Effector memory CD4-positive, alpha-beta T cell (primary cell): Measurements from ENCODE around the gene FSHR.

Experiments used
- DNase-seq, 3 donors: peaks; one replicate each; pipeline ENCODE4 v3.0.0-alpha.2; 2020
- H3K27ac ChIP-seq: 2 replicates; pipeline ENCODE4 v1.7.0; 2013; ENCODE audit warnings: mild to moderate bottlenecking, low read length, moderate library complexity; ENCODE audit not compliant: insufficient read depth, poor library complexity, severe bottlenecking
- H3K27me3 ChIP-seq: replicated peaks from 2 replicates; pipeline ENCODE4 v1.7.0; 2013; ENCODE audit warnings: mild to moderate bottlenecking, low read length; ENCODE audit not compliant: insufficient read depth, control insufficient read depth, poor library complexity, severe bottlenecking
- H3K36me3 ChIP-seq: 2 replicates; pipeline ENCODE4 v1.7.0; 2013; ENCODE audit warnings: mild to moderate bottlenecking, low read length, moderate library complexity; ENCODE audit not compliant: control insufficient read depth, insufficient read depth
- H3K4me1 ChIP-seq: 2 replicates; pipeline ENCODE4 v1.7.0; 2013; ENCODE audit warnings: low read length, mild to moderate bottlenecking; ENCODE audit not compliant: control insufficient read depth, insufficient read depth, poor library complexity, severe bottlenecking
- H3K4me3 ChIP-seq: 2 replicates; pipeline ENCODE4 v1.7.0; 2013; ENCODE audit warnings: low read length, low read depth, mild to moderate bottlenecking; ENCODE audit not compliant: insufficient read depth, poor library complexity, severe bottlenecking
- H3K9me3 ChIP-seq: 2 replicates; pipeline ENCODE4 v1.7.0; 2013; ENCODE audit warnings: mild to moderate bottlenecking, low read length, moderate library complexity; ENCODE audit not compliant: control insufficient read depth

The FSHR gene

DNA sequence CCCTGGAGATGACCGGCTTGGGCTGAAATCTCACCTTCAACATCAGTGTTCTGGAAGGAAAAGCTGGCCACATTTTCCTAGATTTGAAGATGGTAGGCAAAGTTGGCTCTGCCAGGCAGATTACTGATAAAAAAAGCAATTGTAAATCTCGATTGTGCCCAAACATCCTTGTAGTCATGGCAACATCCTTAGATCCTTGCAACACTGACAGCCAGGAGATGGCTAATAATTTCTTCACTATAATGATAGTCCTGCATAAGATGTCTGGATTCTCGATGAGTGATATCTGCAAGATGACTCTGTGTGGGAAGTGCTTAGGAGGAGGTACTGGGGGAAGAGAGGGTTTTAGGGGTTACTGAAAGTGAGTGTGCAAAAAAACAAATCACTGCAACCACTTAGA, 149.1 kb downstream of the FSHR start:
- no peak overlapping the region for H3K4me3 ChIP-seq
- H3K27me3 ChIP-seq: no peaks in the 10 kb centered on the region
- H3K9me3 ChIP-seq: no peaks in the 10 kb centered on the region
- no peaks in the 10 kb centered on the region for H3K4me1 ChIP-seq
- DNase-seq: no peak
- H3K36me3 ChIP-seq: no peaks in the 10 kb centered on the region
- no peak overlapping the region for H3K27ac ChIP-seq

DNA sequence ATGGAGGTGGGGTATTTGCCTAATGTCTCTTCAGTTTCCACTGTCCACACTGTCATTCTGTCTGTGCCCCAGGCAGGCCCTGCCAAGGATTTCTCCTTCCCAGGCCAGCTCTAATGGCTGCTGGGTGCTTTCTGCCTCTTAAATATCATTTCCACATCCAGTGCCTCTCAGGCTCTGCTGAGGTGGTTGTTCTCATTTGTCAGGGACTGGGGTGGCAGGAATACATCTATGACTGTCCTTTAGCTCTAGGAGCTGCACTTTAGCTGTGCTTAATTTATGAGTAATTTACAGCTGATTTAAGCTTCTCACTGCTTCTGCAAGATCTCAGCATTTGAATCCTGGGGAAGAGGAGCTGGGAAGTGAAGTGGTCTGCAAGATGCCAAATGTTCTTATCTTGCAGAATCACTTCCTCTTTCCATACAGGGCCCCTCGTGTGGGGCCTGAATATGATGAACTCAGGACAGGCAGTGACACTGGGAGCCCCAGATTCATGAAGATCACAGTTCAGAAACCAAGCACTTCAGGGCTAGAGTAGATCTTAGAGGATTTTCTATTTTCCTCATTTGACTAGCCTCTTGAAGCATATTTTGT, 150.2 kb downstream of the FSHR start:
- Histone ChIP-seq H3K27me3 (no peaks in the 10 kb centered on the region), H3K9me3 (no peaks in the 10 kb centered on the region), H3K27ac (no peak overlapping the region), H3K4me1 (no peaks in the 10 kb centered on the region), H3K4me3 (no peak overlapping the region), H3K36me3 (no peaks in the 10 kb centered on the region)
- no peak for DNase-seq

DNA sequence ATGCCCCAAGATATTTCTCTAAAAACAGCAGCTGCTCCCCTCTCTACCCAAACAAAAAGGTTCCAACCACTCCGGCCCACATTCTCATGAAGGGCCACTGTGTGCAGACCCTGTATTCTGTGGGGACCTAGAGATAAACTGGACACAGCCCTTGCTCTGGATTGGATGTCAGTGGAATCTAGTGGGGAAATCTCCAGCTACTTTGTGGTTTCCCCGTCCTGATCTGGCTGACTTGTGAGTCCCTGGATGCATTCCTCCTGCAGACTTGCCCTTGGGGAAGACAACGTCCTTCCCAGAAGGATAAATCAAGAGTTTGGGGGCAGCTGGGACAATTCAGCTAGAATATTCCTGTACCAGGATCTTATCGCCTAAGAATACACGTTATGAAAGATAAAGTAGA, 151.1 kb downstream of the FSHR start:
- no peak for DNase-seq
- H3K36me3 ChIP-seq: no peaks in the 10 kb centered on the region
- no peaks in the 10 kb centered on the region for H3K4me1 ChIP-seq
- no peak overlapping the region for H3K27ac ChIP-seq
- no peaks in the 10 kb centered on the region for H3K27me3 ChIP-seq
- no peak overlapping the region for H3K4me3 ChIP-seq
- H3K9me3 ChIP-seq: no peaks in the 10 kb centered on the region

DNA sequence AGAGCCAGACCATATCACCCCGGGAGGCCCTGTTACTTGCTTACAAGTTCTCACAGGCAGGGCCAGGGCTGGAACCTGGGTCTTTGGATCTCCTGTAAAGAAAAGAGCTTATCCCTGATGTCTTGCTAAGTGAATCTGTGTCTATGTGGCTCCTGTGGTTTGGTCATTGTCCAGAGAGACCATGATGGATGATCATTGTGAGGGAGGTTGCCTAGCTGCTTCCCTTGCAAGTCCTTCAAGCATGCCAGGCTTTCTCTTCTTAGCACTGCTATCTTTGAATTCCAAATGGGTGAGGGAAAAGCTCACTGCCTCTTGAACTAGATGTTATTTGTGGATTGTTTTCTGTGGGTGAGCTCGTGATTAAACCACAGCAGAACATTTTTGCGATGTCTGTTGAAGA, 151.6 kb downstream of the FSHR start:
- Histone ChIP-seq H3K4me1 (no peaks in the 10 kb centered on the region), H3K36me3 (no peaks in the 10 kb centered on the region), H3K9me3 (no peaks in the 10 kb centered on the region), H3K4me3 (no peak overlapping the region), H3K27ac (no peak overlapping the region), H3K27me3 (no peaks in the 10 kb centered on the region)
- DNase-seq: no peak

DNA sequence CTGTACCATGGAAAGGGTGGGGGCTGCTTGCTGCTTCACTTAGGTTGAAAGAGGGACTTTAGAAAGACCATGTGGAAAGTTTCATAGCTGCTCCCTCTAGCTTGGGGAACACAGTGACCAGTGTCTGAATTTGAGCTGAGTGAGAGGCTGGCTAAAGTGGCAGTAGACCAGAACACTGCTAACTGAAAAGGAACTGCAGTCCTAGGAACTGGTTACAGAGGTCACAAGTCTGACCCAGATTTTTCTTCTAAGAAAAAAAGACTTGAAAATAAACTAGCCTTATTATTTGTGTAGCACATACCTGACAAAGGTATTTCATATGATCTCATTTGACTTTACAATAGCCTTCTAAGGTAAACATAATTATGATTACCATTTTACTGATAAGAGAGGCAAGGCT, 153.6 kb downstream of the FSHR start:
- H3K4me3 ChIP-seq: no peak overlapping the region

DNA sequence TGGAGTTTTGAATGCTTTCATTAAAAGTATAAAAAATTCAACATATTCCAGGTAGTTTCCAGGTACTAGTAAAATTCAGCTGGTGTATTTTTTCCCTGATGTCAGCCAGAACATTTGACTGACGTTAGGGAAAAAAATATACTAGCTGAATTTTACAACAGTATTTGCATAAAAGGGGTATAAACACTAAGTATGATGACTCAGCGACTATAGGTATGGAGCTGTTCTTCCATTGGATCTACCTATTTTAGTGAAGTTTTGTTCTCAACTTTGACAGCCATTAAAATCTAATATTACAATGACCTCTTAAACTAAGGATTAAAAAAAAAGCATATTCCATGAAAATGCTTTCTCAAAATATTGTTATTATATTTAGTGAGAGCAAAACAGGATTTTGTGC, 155.9 kb downstream of the FSHR start:
- Histone ChIP-seq H3K36me3 (no peaks in the 10 kb centered on the region), H3K4me3 (no peak overlapping the region), H3K4me1 (no peaks in the 10 kb centered on the region), H3K27ac (no peak overlapping the region), H3K9me3 (no peaks in the 10 kb centered on the region), H3K27me3 (no peaks in the 10 kb centered on the region)
- no peak for DNase-seq

More for the DNA sequence above, 153.6 kb downstream of the FSHR start:
- no peak for DNase-seq
- no peak overlapping the region for H3K27ac ChIP-seq
- no peaks in the 10 kb centered on the region for H3K36me3 ChIP-seq
- H3K4me1 ChIP-seq: no peaks in the 10 kb centered on the region
- H3K9me3 ChIP-seq: no peaks in the 10 kb centered on the region
- no peaks in the 10 kb centered on the region for H3K27me3 ChIP-seq

DNA sequence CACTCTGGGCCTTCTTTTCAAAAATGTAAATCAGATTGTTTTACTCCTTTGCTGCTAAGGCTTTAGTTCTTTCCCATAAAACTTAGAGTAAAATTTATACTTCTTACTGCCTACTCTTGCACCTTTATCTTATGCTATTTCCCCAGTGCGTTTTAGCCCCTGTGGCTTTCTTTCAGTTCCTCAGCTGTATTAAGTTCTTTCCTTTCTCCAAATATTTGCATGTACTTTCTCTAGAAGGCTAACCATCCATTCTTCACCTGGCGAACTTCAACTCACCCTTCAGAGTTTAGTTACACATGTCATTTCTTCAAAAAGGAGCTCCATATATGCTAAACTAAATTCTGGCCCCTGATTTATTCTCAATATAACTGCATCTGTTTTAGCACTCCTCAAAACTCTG, 160.7 kb downstream of the FSHR start:
- Histone ChIP-seq H3K4me3 (no peak overlapping the region), H3K4me1 (no peaks in the 10 kb centered on the region), H3K27ac (no peak overlapping the region), H3K27me3 (no peaks in the 10 kb centered on the region), H3K36me3 (no peaks in the 10 kb centered on the region), H3K9me3 (no peaks in the 10 kb centered on the region)
- no peak for DNase-seq

DNA sequence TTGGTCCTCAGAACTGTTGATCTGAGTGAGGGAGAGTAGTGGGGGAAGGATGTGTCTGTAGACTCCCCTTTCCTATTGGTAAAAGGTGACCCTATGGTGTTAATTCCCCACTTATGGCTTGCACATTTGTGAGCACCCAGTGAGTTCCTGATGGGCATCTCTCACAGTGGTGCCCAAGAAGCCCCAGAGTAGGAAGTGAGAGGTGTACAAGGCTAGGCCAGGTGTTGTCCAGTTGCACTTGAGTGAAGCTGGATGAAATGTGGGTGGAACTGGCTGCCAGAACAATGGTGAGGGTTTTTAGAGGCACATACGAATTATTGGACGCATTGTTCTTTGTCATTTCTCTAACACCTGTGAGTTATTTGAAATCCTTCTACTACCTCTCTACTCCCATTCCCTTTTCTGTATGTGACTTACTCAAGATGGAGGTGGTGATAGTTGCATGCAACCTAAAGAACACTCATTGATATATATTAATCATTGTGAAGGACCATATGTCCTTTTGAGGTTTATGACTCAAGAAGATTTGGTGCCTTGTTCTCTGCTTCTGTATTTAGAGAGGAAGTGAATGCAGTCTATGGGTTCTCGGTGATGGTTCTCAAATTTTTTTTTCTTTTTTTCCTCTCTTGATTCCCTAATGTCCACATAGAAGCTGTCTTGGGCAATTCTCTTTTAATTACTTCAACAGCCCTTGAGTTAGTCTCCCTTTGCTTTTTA, 162.7 kb downstream of the FSHR start:
- no peaks in the 10 kb centered on the region for H3K27me3 ChIP-seq
- no peaks in the 10 kb centered on the region for H3K4me1 ChIP-seq
- H3K9me3 ChIP-seq: no peaks in the 10 kb centered on the region

GRCh38 chr2:48984922-48985321, 169.4 kb downstream of the FSHR start:
- Histone ChIP-seq H3K9me3 (no peaks in the 10 kb centered on the region), H3K36me3 (no peaks in the 10 kb centered on the region), H3K27ac (no peak overlapping the region), H3K4me1 (no peaks in the 10 kb centered on the region), H3K4me3 (no peak overlapping the region), H3K27me3 (no peaks in the 10 kb centered on the region)
- no peak for DNase-seq

More for the DNA sequence above, 162.7 kb downstream of the FSHR start:
- Histone ChIP-seq H3K36me3 (no peaks in the 10 kb centered on the region), H3K4me3 (no peak overlapping the region), H3K27ac (no peak overlapping the region)
- DNase-seq: no peak

DNA sequence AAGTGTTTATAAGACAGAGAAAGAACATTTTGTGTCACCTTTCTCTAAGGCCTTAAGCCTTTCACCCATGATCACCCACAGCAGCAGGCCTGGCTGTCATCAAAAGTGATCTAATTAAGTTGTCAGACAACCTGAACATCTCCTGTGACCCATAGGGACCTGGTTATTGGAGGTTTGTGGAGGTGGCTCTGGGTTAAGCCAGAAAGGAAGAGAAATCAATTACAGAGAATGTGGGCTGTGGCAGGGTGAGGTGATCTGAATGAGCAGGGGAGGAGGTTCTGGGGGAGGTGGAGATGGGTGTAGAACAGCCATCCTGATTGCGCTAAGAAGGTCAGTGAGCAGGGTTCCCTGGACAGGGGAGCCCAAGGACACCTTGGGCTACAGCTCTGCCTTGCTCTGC, 170.8 kb downstream of the FSHR start:
- no peak for DNase-seq

More for the DNA sequence above, 170.8 kb downstream of the FSHR start:
- no peak overlapping the region for H3K4me3 ChIP-seq
- H3K27me3 ChIP-seq: no peaks in the 10 kb centered on the region
- H3K27ac ChIP-seq: no peak overlapping the region
- H3K9me3 ChIP-seq: no peaks in the 10 kb centered on the region
- no peaks in the 10 kb centered on the region for H3K36me3 ChIP-seq
- no peaks in the 10 kb centered on the region for H3K4me1 ChIP-seq
